ENCODE data around the gene DOCK8. TPM values are rescaled to one million over a fixed set of nuclear protein-coding genes. Genes with fewer than 3 reads are reported as not detected.

Gene DOCK8
- total and polyA plus RNA-seq, 10 of the 15 experiments (the other 5 are each of a cell fraction or from before 2014, with no cell fraction given) = 35.4 to 100 (median 44.7) TPM

GRCh38 chr9:304106-304505, 89.4 kb downstream of the DOCK8 start:
- ChIA-PET CTCF (no interaction called here), SMC1A (ENCODE audit: uncharacterized antibody, unreplicated experiment) (interaction anchor here (0.9 kb wide), 1 partner anchor 700 kb away, joined by 3 read pairs; no protein-coding TSS in a partner anchor), POLR2A (no interaction called here), RAD21 (ENCODE audit: unreplicated experiment) (no interaction called here)
- Histone ChIP-seq H3K79me2 (ENCODE audit: control insufficient read depth, insufficient read depth, low read length) (no peaks in the 10 kb centered on the region), H3K9ac (ENCODE audit: control insufficient read depth, insufficient read depth, low read length) (no peak overlapping the region), H3K4me2 (ENCODE audit: control insufficient read depth, insufficient read depth) (no peak overlapping the region), H3K27ac (ENCODE audit: control insufficient read depth, insufficient read depth) (no peak overlapping the region), H3K27me3 (replicated peaks in 1 of 2; ENCODE audit: control insufficient read depth in 2 of 2, insufficient read depth in 2 of 2, low read length in 1 of 2) (no peaks in the 10 kb centered on the region), H3K36me3 (ENCODE audit: control insufficient read depth in 2 of 2, insufficient read depth in 2 of 2, low read length in 1 of 2) (peaks cover 7 to 36% of the 10 kb centered on the region in 2 experiments), H3K4me1 (ENCODE audit: control insufficient read depth, insufficient read depth, low read length) (no peaks in the 10 kb centered on the region), H4K20me1 (ENCODE audit: control insufficient read depth, insufficient read depth) (no peaks in the 10 kb centered on the region), H3K9me3 (replicated peaks; ENCODE audit: control insufficient read depth, insufficient read depth, low read length) (no peaks in the 10 kb centered on the region), H2AFZ (ENCODE audit: control insufficient read depth, low read depth, low read length) (no peak overlapping the region), H3K4me3 (no peak overlapping the region)
- no TSS peak for BruUV-seq (replicated peaks)
- FAIRE-seq (no peak), DNase-seq (ENCODE audit: low read depth, low spot score) (no peak), ATAC-seq (no peak)
- 100% methylated on average over 4 of the region's 4 CpGs for WGBS (ENCODE audit: insufficient coverage, insufficient replicate concordance, low lambda C conversion rate, missing lambda C conversion rate)
- in situ Hi-C loops (cut with MboI) (no loop called here), intact Hi-C loops (cut with micrococcal nuclease; ENCODE audit: unreplicated experiment) (no loop called here)
- no peak for TF ChIP-seq SMARCA5 (IDR thresholded peaks at IDR 0.05)
- TF ChIP-seq CTCF (IDR thresholded peaks at IDR 0.05 in 2 of 3, conservative IDR thresholded peaks at IDR 0.05 in 1 of 3; ENCODE audit: control insufficient read depth in 2 of 3, extremely low read depth in 1 of 3, insufficient read depth in 1 of 3, low read depth in 3 of 3, low read length in 3 of 3) = no peak
- TF ChIP-seq TCF7 (IDR thresholded peaks at IDR 0.05; ENCODE audit: borderline replicate concordance) = no peak
- TF ChIP-seq ESRRA (IDR thresholded peaks at IDR 0.05; ENCODE audit: low read length) = no peak
- no peak for TF ChIP-seq KAT2A (conservative IDR thresholded peaks at IDR 0.05; ENCODE audit: control insufficient read depth, low read depth, low read length)
- TF ChIP-seq ELK1 (IDR thresholded peaks at IDR 0.05; ENCODE audit: low read depth, low read length) = no peak
- TF ChIP-seq, protein P1, sequence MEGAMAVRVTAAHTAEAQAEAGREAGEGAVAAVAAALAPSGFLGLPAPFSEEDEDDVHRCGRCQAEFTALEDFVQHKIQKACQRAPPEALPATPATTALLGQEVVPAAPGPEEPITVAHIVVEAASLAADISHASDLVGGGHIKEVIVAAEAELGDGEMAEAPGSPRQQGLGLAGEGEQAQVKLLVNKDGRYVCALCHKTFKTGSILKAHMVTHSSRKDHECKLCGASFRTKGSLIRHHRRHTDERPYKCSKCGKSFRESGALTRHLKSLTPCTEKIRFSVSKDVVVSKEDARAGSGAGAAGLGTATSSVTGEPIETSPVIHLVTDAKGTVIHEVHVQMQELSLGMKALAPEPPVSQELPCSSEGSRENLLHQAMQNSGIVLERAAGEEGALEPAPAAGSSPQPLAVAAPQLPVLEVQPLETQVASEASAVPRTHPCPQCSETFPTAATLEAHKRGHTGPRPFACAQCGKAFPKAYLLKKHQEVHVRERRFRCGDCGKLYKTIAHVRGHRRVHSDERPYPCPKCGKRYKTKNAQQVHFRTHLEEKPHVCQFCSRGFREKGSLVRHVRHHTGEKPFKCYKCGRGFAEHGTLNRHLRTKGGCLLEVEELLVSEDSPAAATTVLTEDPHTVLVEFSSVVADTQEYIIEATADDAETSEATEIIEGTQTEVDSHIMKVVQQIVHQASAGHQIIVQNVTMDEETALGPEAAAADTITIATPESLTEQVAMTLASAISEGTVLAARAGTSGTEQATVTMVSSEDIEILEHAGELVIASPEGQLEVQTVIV (IDR thresholded peaks at IDR 0.05; ENCODE audit: borderline replicate concordance, partially characterized antibody) = no peak
- TF ChIP-seq, protein P2, sequence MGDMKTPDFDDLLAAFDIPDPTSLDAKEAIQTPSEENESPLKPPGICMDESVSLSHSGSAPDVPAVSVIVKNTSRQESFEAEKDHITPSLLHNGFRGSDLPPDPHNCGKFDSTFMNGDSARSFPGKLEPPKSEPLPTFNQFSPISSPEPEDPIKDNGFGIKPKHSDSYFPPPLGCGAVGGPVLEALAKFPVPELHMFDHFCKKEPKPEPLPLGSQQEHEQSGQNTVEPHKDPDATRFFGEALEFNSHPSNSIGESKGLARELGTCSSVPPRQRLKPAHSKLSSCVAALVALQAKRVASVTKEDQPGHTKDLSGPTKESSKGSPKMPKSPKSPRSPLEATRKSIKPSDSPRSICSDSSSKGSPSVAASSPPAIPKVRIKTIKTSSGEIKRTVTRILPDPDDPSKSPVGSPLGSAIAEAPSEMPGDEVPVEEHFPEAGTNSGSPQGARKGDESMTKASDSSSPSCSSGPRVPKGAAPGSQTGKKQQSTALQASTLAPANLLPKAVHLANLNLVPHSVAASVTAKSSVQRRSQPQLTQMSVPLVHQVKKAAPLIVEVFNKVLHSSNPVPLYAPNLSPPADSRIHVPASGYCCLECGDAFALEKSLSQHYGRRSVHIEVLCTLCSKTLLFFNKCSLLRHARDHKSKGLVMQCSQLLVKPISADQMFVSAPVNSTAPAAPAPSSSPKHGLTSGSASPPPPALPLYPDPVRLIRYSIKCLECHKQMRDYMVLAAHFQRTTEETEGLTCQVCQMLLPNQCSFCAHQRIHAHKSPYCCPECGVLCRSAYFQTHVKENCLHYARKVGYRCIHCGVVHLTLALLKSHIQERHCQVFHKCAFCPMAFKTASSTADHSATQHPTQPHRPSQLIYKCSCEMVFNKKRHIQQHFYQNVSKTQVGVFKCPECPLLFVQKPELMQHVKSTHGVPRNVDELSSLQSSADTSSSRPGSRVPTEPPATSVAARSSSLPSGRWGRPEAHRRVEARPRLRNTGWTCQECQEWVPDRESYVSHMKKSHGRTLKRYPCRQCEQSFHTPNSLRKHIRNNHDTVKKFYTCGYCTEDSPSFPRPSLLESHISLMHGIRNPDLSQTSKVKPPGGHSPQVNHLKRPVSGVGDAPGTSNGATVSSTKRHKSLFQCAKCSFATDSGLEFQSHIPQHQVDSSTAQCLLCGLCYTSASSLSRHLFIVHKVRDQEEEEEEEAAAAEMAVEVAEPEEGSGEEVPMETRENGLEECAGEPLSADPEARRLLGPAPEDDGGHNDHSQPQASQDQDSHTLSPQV (IDR thresholded peaks at IDR 0.05) = no peak

All from GM12878 (cell line).